K562 (cell line): Measurements from ENCODE around the gene UBASH3B. TPM values are rescaled to one million over a fixed set of nuclear protein-coding genes. Genes with fewer than 3 reads are reported as not detected.

Source experiments
- ATAC-seq: fragments of 200-7000 bp; cut with Tn5 transposase; 3 replicates; pipeline ENCODE4 v1.9.1; 2020; ENCODE audit warnings: moderate library complexity
- BruUV-seq: library from RNA; stranded (reverse); fragments of 400-500 nt; replicated peaks from 2 replicates; lab custom pipeline; 2021; lab: Mats Ljungman, UMichigan
- CTCF ChIA-PET: fragments of 300-600 bp; formaldehyde crosslinking; extraction: SDS; loops from one replicate; lab custom pipeline; 2021; ENCODE audit warnings: low intra/inter-chr PET ratio; lab: Yijun Ruan, JAX
- POLR2A ChIA-PET: fragments of 300-600, 350-650 bp; sonication (Branson Sonifier 250); formaldehyde crosslinking; extraction: SDS; loops from one replicate; lab custom pipeline; 2021; ENCODE audit warnings: antibody characterized with exemption, inconsistent platforms; lab: Yijun Ruan, JAX
- DNase-seq, 4 experiments: peaks; one replicate each; pipeline versions ENCODE4 v3.0.0 to v3.0.0-alpha.2; 2011 to 2018; ENCODE audit warnings: low spot score in 3 of 4, mixed read lengths in 3 of 4; ENCODE audit errors: extremely low read depth in 1 of 4
- FAIRE-seq: peaks from 2 replicates; lab custom pipeline; 2011; peaks lifted over from hg19 to GRCh38; lab: Jason Lieb, UNC
- H2AFZ ChIP-seq: 2 replicates; pipeline ENCODE4 v1.6.0; 2011; ENCODE audit warnings: low read depth, low read length, control low read depth, inconsistent platforms
- H3K27ac ChIP-seq: fragments of 200-600 bp; 3 replicates; pipeline ENCODE4 v1.8.0; 2011; ENCODE audit warnings: low read depth, mild to moderate bottlenecking, control low read depth, inconsistent platforms, low read length, moderate library complexity, mixed read lengths; ENCODE audit errors: extremely low read depth
- H3K27me3 ChIP-seq, 2 experiments: fragments of 300-600 bp in 1 of 2; 2 replicates in 1 of 2; 3 replicates in 1 of 2; pipeline versions ENCODE4 v1.6.0 to v1.8.0; 2011; ENCODE audit warnings: inconsistent platforms in 2 of 2, low read length in 2 of 2, mild to moderate bottlenecking in 1 of 2, mixed read lengths in 1 of 2, moderate library complexity in 1 of 2; ENCODE audit not compliant: control insufficient read depth in 2 of 2, insufficient read depth in 2 of 2
- H3K36me3 ChIP-seq: fragments of 300-600 bp; 3 replicates; pipeline ENCODE4 v1.8.0; 2011; ENCODE audit warnings: mild to moderate bottlenecking, low read length, inconsistent platforms; ENCODE audit not compliant: control insufficient read depth, insufficient read depth
- H3K4me1 ChIP-seq, 2 experiments: fragments of 200-600 bp in 1 of 2; replicated peaks in 1 of 2; 2 replicates in 1 of 2; 3 replicates in 1 of 2; pipeline versions ENCODE4 v1.5.1 to v1.8.0; 2011; ENCODE audit warnings: inconsistent platforms in 2 of 2, low read length in 2 of 2, mild to moderate bottlenecking in 1 of 2, mixed read lengths in 1 of 2, moderate library complexity in 1 of 2; ENCODE audit not compliant: control insufficient read depth in 2 of 2, insufficient read depth in 2 of 2
- H3K4me2 ChIP-seq: 2 replicates; pipeline ENCODE4 v1.6.1; 2011; ENCODE audit warnings: low read length, control low read depth, inconsistent platforms, mixed read lengths; ENCODE audit not compliant: insufficient read depth
- H3K4me3 ChIP-seq: fragments of 200-600 bp; sonication (generic), shearing (Covaris generic); 2 replicates; pipeline ENCODE4 v1.5.1; 2016; ENCODE audit warnings: control low read depth, inconsistent platforms
- H3K79me2 ChIP-seq: fragments of 200-600 bp; 3 replicates; pipeline ENCODE4 v1.8.0; 2011; ENCODE audit warnings: low read length, inconsistent platforms; ENCODE audit not compliant: control insufficient read depth, insufficient read depth
- H3K9ac ChIP-seq, 2 experiments: 2 replicates each; pipeline versions ENCODE4 v1.6.0 to v1.6.1; 2011; ENCODE audit warnings: low read depth in 2 of 2, low read length in 2 of 2, control low read depth in 1 of 2, inconsistent platforms in 1 of 2, mild to moderate bottlenecking in 1 of 2, mixed read lengths in 1 of 2; ENCODE audit not compliant: insufficient read depth in 1 of 2
- H3K9me1 ChIP-seq: one replicate; pipeline ENCODE4 v1.6.0; 2011; ENCODE audit warnings: inconsistent platforms, mild to moderate bottlenecking, low read length, moderate library complexity; ENCODE audit not compliant: control insufficient read depth, insufficient read depth
- H3K9me3 ChIP-seq: replicated peaks from 2 replicates; pipeline ENCODE4 v1.5.1; 2011; ENCODE audit warnings: low read depth, low read length, inconsistent platforms; ENCODE audit not compliant: control insufficient read depth, insufficient read depth
- H4K20me1 ChIP-seq: replicated peaks from 2 replicates; pipeline ENCODE4 v1.6.1; 2011; ENCODE audit warnings: low read length, inconsistent platforms, mixed read lengths; ENCODE audit not compliant: control insufficient read depth, insufficient read depth
- ATF4 ChIP-seq: fragments of 450-650 bp; formaldehyde crosslinking; IDR thresholded peaks from 2 replicates; pipeline ENCODE4 v1.4.0; 2022; ENCODE audit warnings: mild to moderate bottlenecking, moderate library complexity
- BCOR ChIP-seq: fragments of 450-650 bp; IDR thresholded peaks from 2 replicates; pipeline ENCODE4 v1.6.1; 2016
- COPS2 ChIP-seq: fragments of 450-650 bp; conservative IDR thresholded peaks from 2 replicates; pipeline ENCODE4 v1.6.1; 2016; ENCODE audit warnings: mild to moderate bottlenecking, moderate library complexity
- CTCF ChIP-seq, 3 experiments: IDR thresholded peaks in 2 of 3; conservative IDR thresholded peaks in 1 of 3; 2 replicates each; pipeline ENCODE4 v1.5.1; 2011 to 2012; ENCODE audit warnings: low read length in 3 of 3, mild to moderate bottlenecking in 3 of 3, control low read depth in 2 of 3, improper control_type of control experiment in 1 of 3, inconsistent platforms in 1 of 3, low read depth in 1 of 3, mixed read lengths in 1 of 3, moderate library complexity in 1 of 3; ENCODE audit not compliant: insufficient read depth in 2 of 3
- HDAC1 ChIP-seq, 2 experiments: fragments of 450-650 bp; IDR thresholded peaks; 2 replicates each; pipeline ENCODE4 v1.6.1; 2016 to 2017; ENCODE audit warnings: inconsistent platforms in 1 of 2, mild to moderate bottlenecking in 1 of 2, moderate library complexity in 1 of 2
- HEY1 ChIP-seq: fragments of 250-450 bp; sonication (Bioruptor Pico); IDR thresholded peaks from 2 replicates; pipeline ENCODE4 v1.5.0; 2020; ENCODE audit warnings: mild to moderate bottlenecking, moderate library complexity, borderline replicate concordance
- HOMEZ ChIP-seq: fragments of 250-450 bp; sonication (Bioruptor Pico); IDR thresholded peaks from 2 replicates; pipeline ENCODE4 v1.4.0; 2020; ENCODE audit warnings: mild to moderate bottlenecking, moderate library complexity
- JUN ChIP-seq, 2 experiments: sonication (generic) in 1 of 2; formaldehyde crosslinking in 1 of 2; IDR thresholded peaks; 2 replicates each; pipeline versions ENCODE4 v1.6.1 to v1.8.0; 2012 to 2022; ENCODE audit warnings: borderline replicate concordance in 2 of 2, mild to moderate bottlenecking in 2 of 2, improper control_type of control experiment in 1 of 2, low read depth in 1 of 2, low read length in 1 of 2, missing genetic modification reagents in 1 of 2
- KDM4B ChIP-seq, 2 experiments: fragments of 450-650 bp in 1 of 2; sonication (generic) in 1 of 2; IDR thresholded peaks; 2 replicates each; pipeline ENCODE4 v1.6.1; 2016 to 2017; ENCODE audit warnings: borderline replicate concordance in 2 of 2, antibody characterized with exemption in 1 of 2, low read depth in 1 of 2, mild to moderate bottlenecking in 1 of 2
- RAD51 ChIP-seq: fragments of 450-650 bp; IDR thresholded peaks from 2 replicates; pipeline ENCODE4 v1.7.1; 2016; ENCODE audit warnings: low read depth, mild to moderate bottlenecking, borderline replicate concordance
- TFAP4 ChIP-seq: sonication (generic); formaldehyde crosslinking; IDR thresholded peaks from 2 replicates; pipeline ENCODE4 v1.8.0; 2022; ENCODE audit warnings: missing genetic modification reagents, mild to moderate bottlenecking, moderate library complexity, borderline replicate concordance
- U2AF2 ChIP-seq: fragments of 200-400 bp; formaldehyde crosslinking; optimal IDR thresholded peaks from 2 replicates; pipeline ENCODE3; 2017; ENCODE audit warnings: low read depth, mild to moderate bottlenecking, low read length
- ZC3H11A ChIP-seq: IDR thresholded peaks from 2 replicates; pipeline ENCODE4 v1.6.1; 2012; ENCODE audit warnings: low read depth, low read length, improper control_type of control experiment
- ZNF12 ChIP-seq: sonication (generic); formaldehyde crosslinking; IDR thresholded peaks from 2 replicates; pipeline ENCODE4 v1.4.0; 2020; ENCODE audit warnings: mild to moderate bottlenecking, missing genetic modification reagents
- ZNF165 ChIP-seq: fragments of 250-450 bp; sonication (Bioruptor Pico); IDR thresholded peaks from 2 replicates; pipeline ENCODE4 v1.4.0; 2020; ENCODE audit warnings: borderline replicate concordance
- ZNF583 ChIP-seq: fragments of 250-450 bp; sonication (Bioruptor Pico); IDR thresholded peaks from 2 replicates; pipeline ENCODE4 v1.4.0; 2020
- WGBS: fragments of 100-300 bp; shearing (Covaris generic); methylation state at CpG from one replicate; pipeline ENCODE4 v1.1.6; 2016; ENCODE audit warnings: low coverage, mixed read lengths; ENCODE audit not compliant: insufficient coverage; ENCODE audit errors: missing lambda C conversion rate; 5-methylcytosine and 5-hydroxymethylcytosine counted together
- in situ Hi-C: fragments of 300-500 bp; cut with MboI; formaldehyde crosslinking; loops from 4 replicates; pipeline ENCODE4 v1.15.0; 2018; ENCODE audit warnings: inconsistent platforms, mixed read lengths
- intact Hi-C: fragments of 100-400 bp; cut with micrococcal nuclease; formaldehyde crosslinking; loops from 2 replicates; pipeline ENCODE4 v1.14.2; 2022
- polyA plus RNA-seq, 8 experiments: library from polyadenylated mRNA; depleted of rRNA in 4 of 8; stranded (reverse) in 5 of 8; unstranded in 3 of 8; fragments of >200 nt; fragmentation: Nextera tagmentation in 2 of 8; fragmentation: Illumina TruSeq in 1 of 8; extraction: Ambion mirVana in 2 of 8; extraction: Trizol in 1 of 8; gene quantifications; 2 replicates each; pipeline versions ENCODE4 v1.2.1 to v1.2.3, GENCODE V29; 2011 to 2014; ENCODE audit warnings: inconsistent platforms in 1 of 8, missing spikeins in 1 of 8
- total RNA-seq, 7 experiments: library from RNA; depleted of rRNA in 6 of 7; stranded (reverse); fragments of >200 nt in 6 of 7; fragmentation: Illumina TruSeq in 2 of 7; extraction: Trizol in 2 of 7; gene quantifications; 2 replicates each; pipeline versions ENCODE4 v1.2.1 to v1.2.3, GENCODE V29; 2011 to 2021; ENCODE audit warnings: low replicate concordance in 1 of 7

The UBASH3B gene
- total and polyA plus RNA-seq, 9 of the 15 experiments (the other 6 are each of a cell fraction or from before 2014, with no cell fraction given): 0.01 to 0.31 (median 0.08) TPM; not detected in 2

GRCh38 chr11:122728561-122728960 lies 73.0 kb downstream of the UBASH3B start:
- Histone ChIP-seq H3K27ac (no peak overlapping the region), H3K27me3 (peaks cover 0 to 18% of the 10 kb centered on the region in 2 experiments; a peak in 4 of 5 replicates), H3K9me1 (no peaks in the 10 kb centered on the region), H3K4me1 (no peaks in the 10 kb centered on the region), H3K9ac (no peak overlapping the region), H3K79me2 (no peaks in the 10 kb centered on the region), H3K9me3 (no peaks in the 10 kb centered on the region), H2AFZ (no peak overlapping the region), H3K4me3 (no peak overlapping the region), H4K20me1 (no peaks in the 10 kb centered on the region), H3K4me2 (no peak overlapping the region), H3K36me3 (no peaks in the 10 kb centered on the region)
- 0% methylated on average over 2 of the region's 2 CpGs for WGBS
- intact Hi-C loops (no loop called here), in situ Hi-C loops (no loop called here)
- ChIA-PET POLR2A (interaction anchor here (0.6 to 0.7 kb wide), 2 partner anchors 99 to 1058 kb away, joined by 3 read pairs; no protein-coding TSS in a partner anchor), CTCF (no interaction called here)
- FAIRE-seq (no peak), DNase-seq (no peak), ATAC-seq (no peak)
- no TSS peak for BruUV-seq
- TF ChIP-seq ZC3H11A: no peak
- TF ChIP-seq ATF4: no peak
- no peak for TF ChIP-seq RAD51
- no peak for TF ChIP-seq CTCF (IDR thresholded peaks at IDR 0.05 in 2 of 3, conservative IDR thresholded peaks at IDR 0.05 in 1 of 3; ENCODE audit: insufficient read depth in 2 of 3, low read depth in 1 of 3, low read length in 3 of 3)
- no peak for TF ChIP-seq KDM4B (IDR thresholded peaks at IDR 0.05; ENCODE audit: borderline replicate concordance in 2 of 2, low read depth in 1 of 2)
- no peak for TF ChIP-seq HEY1
- TF ChIP-seq U2AF2: no peak
- no peak for TF ChIP-seq ZNF583 (CRISPR knock-in tag)
- TF ChIP-seq JUN (IDR thresholded peaks at IDR 0.05; ENCODE audit: borderline replicate concordance, low read depth, low read length): no peak
- TF ChIP-seq JUN (CRISPR knock-in tag; IDR thresholded peaks at IDR 0.05; ENCODE audit: borderline replicate concordance): no peak
- no peak for TF ChIP-seq ZNF165 (CRISPR knock-in tag)
- TF ChIP-seq HDAC1 (IDR thresholded peaks at IDR 0.05): no peak
- no peak for TF ChIP-seq TFAP4
- no peak for TF ChIP-seq COPS2
- no peak for TF ChIP-seq HOMEZ (CRISPR knock-in tag)
- no peak for TF ChIP-seq BCOR
- no peak for TF ChIP-seq ZNF12 (CRISPR knock-in tag)
